Muscle of leg (tissue), 16 donors: ENCODE data around the gene SNX25. TPM values are rescaled to one million over a fixed set of nuclear protein-coding genes. Genes with fewer than 3 reads are reported as not detected.

Experiments
- DNase-seq: peaks from one replicate; pipeline ENCODE4 v3.0.0; 2013
- H3K27ac ChIP-seq: one replicate; pipeline ENCODE4 v1.5.1; 2013; ENCODE audit warnings: mild to moderate bottlenecking, low read length, control low read depth
- H3K27me3 ChIP-seq: one replicate; pipeline ENCODE4 v1.6.1; 2013; ENCODE audit warnings: low read length; ENCODE audit not compliant: control insufficient read depth, insufficient read depth
- H3K36me3 ChIP-seq: one replicate; pipeline ENCODE4 v1.6.1; 2013; ENCODE audit warnings: low read length; ENCODE audit not compliant: control insufficient read depth, insufficient read depth
- H3K4me1 ChIP-seq: one replicate; pipeline ENCODE4 v1.6.1; 2013; ENCODE audit warnings: low read length; ENCODE audit not compliant: control insufficient read depth, insufficient read depth
- H3K4me3 ChIP-seq: one replicate; pipeline ENCODE4 v1.5.1; 2013; ENCODE audit warnings: low read length, control low read depth
- H3K9me3 ChIP-seq: replicated peaks from 2 replicates; pipeline ENCODE4 v1.6.1; 2013; ENCODE audit warnings: low read depth, low read length; ENCODE audit not compliant: control insufficient read depth
- WGBS: methylation state at CpG from one replicate; pipeline ENCODE4 v1.1.5; 2013; ENCODE audit warnings: missing lambda C conversion rate; ENCODE audit not compliant: insufficient coverage; 5-methylcytosine and 5-hydroxymethylcytosine counted together
- long read RNA-seq, 11 donors: transcript quantifications; one replicate each; lab custom pipeline, GENCODE V29; 2026
- polyA plus RNA-seq, 8 donors: library from polyadenylated mRNA; unstranded; fragments of 120-200 nt; gene quantifications; one replicate each; pipeline versions ENCODE4 v1.2.1 to v1.2.3, GENCODE V29; 2013; ENCODE audit warnings: inconsistent platforms in 1 of 8, low replicate concordance in 1 of 8; ENCODE audit not compliant: insufficient read length in 8 of 8, insufficient read depth in 1 of 8
- total RNA-seq: library from RNA; stranded (reverse); fragments of 120-200 nt; gene quantifications from one replicate; pipeline ENCODE4 v1.2.4, GENCODE V29; 2013

Gene SNX25
- total RNA-seq, result 14.6 TPM
- 1 to 10 TPM; 7.0 to 9.4 (median 8.0) TPM for polyA plus RNA-seq
- long read RNA-seq, donor 1, result 0 reads
- long read RNA-seq, donor 2, result 0 reads
- long read RNA-seq, donor 3, result 0 reads
- long read RNA-seq, donor 4, result 0 reads
- long read RNA-seq, donor 5, partial matches to known transcripts, result 0 of 3 reads
- long read RNA-seq, donor 5, other reads (novel, unspliced or antisense), result 0 of 3 reads
- long read RNA-seq, donor 6, partial matches to known transcripts, result 0 of 2 reads
- long read RNA-seq, donor 6, other reads (novel, unspliced or antisense), result 0 of 2 reads
- long read RNA-seq, donor 7, partial matches to known transcripts, result 0 of 2 reads
- long read RNA-seq, donor 7, other reads (novel, unspliced or antisense), result 0 of 2 reads
- long read RNA-seq, donor 8, result 0 reads
- long read RNA-seq, donor 9, result 0 reads
- long read RNA-seq, donor 10, partial matches to known transcripts, result 0 of 1 reads
- long read RNA-seq, donor 10, other reads (novel, unspliced or antisense), result 0 of 1 reads
- long read RNA-seq, donor 11, partial matches to known transcripts, result 0 of 1 reads
- long read RNA-seq, donor 11, other reads (novel, unspliced or antisense), result 0 of 1 reads

DNA sequence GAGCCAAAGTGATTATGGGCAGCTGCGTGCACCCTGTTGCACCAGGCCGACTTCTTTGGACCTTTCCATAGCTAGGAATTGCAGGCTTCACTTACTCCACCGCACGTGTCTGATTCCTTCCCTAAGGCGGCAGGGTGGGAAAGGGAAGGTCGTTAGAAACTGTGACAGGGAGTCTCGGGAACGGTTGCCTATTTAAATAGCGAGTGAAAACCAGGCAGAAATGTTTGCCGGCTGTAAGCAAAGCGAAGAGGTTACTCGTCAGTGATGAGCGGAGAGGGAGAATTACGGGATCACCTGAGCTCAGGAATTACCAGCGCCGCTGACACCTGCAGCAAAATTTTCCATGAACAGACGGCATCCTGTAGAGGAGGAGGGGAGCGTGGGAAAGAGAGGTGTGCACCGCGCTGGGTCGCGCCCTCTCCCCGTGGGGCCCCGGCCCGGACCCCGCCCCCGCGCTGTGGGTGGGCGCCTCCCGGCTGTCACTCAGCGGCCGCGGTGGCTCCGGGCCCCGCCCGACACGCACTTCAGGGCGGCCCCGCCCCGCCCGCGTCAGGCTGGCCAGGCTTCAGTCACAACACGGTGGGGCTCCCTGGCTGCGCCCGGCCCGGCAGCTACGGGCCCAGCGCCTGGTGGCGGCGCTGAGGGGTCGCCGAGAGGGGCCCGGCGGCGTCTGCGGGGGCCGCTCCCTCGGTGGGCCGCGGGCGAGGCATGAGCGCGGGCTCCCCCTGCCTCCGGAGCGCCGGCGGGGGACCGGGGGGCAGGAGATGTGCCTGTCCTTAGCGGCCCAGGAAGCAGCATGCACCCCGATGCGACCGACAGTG, at the start of gene SNX25:
SNX25 (plus strand) TSS at position 568 of the 821 bp plus-strand sequence; CDS start at position 797, 229 bp downstream.
- no peaks in the 10 kb centered on the region for H3K9me3 ChIP-seq
- H3K4me3 ChIP-seq, result peak within 1 kb of the TSS; percentile 69
- H3K36me3 ChIP-seq, result no peaks in the 10 kb centered on the region
- peaks cover 12% of the 10 kb centered on the region for H3K4me1 ChIP-seq
- peaks cover 8% of the 10 kb centered on the region for H3K27me3 ChIP-seq
- peak; percentile 88 for DNase-seq
- WGBS, result under 1% methylated on average over 68 of the region's 72 CpGs
- peak within 1 kb of the TSS; percentile 82 for H3K27ac ChIP-seq

GRCh38 chr4:185165605-185166063, 43.8 kb upstream of the SNX25 start:
- no peak overlapping the region for H3K27ac ChIP-seq
- peak; percentile 36 for DNase-seq
- WGBS, result 57% methylated on average over 1 of the region's 2 CpGs
- H3K4me3 ChIP-seq, result no peak overlapping the region
- H3K9me3 ChIP-seq, result no peaks in the 10 kb centered on the region
- H3K27me3 ChIP-seq, result no peaks in the 10 kb centered on the region
- H3K36me3 ChIP-seq, result peaks cover 13% of the 10 kb centered on the region
- no peaks in the 10 kb centered on the region for H3K4me1 ChIP-seq

- 100% methylated on average over 1 of the region's 9 CpGs for WGBS
- H3K4me3 ChIP-seq, result no peak overlapping the region
- H3K27me3 ChIP-seq, result no peaks in the 10 kb centered on the region
- no peak for DNase-seq
- H3K27ac ChIP-seq, result no peak overlapping the region
- peaks cover 11% of the 10 kb centered on the region for H3K36me3 ChIP-seq
- no peaks in the 10 kb centered on the region for H3K4me1 ChIP-seq
- H3K9me3 ChIP-seq, result no peaks in the 10 kb centered on the region
These were observed 42.2 kb upstream of the SNX25 start for GRCh38 chr4:185167234-185167633.

- no peak for DNase-seq
- WGBS, result 86% methylated on average over 1 of the region's 2 CpGs
- Histone ChIP-seq H3K9me3 (no peaks in the 10 kb centered on the region), H3K4me1 (no peaks in the 10 kb centered on the region), H3K4me3 (no peak overlapping the region), H3K27me3 (no peaks in the 10 kb centered on the region), H3K27ac (no peak overlapping the region), H3K36me3 (peaks cover 7% of the 10 kb centered on the region)
These were observed 37.9 kb upstream of the SNX25 start for GRCh38 chr4:185171373-185172071.

GRCh38 chr4:185179488-185179887, 29.9 kb upstream of the SNX25 start:
- no peaks in the 10 kb centered on the region for H3K27me3 ChIP-seq
- no peaks in the 10 kb centered on the region for H3K36me3 ChIP-seq
- H3K4me1 ChIP-seq, result no peaks in the 10 kb centered on the region
- no peak overlapping the region for H3K4me3 ChIP-seq
- H3K9me3 ChIP-seq, result no peaks in the 10 kb centered on the region
- no peak overlapping the region for H3K27ac ChIP-seq
- no peak for DNase-seq
- 100% methylated on average over 1 of the region's 3 CpGs for WGBS

- WGBS, result no CpG with 5 or more reads among the region's 2 CpGs
- Histone ChIP-seq H3K4me1 (no peaks in the 10 kb centered on the region), H3K4me3 (no peak overlapping the region), H3K27ac (no peak overlapping the region), H3K27me3 (no peaks in the 10 kb centered on the region), H3K36me3 (no peaks in the 10 kb centered on the region), H3K9me3 (no peaks in the 10 kb centered on the region)
- DNase-seq, result no peak
These were observed 27.2 kb upstream of the SNX25 start for GRCh38 chr4:185182239-185182638.

GRCh38 chr4:185183622-185184281, 25.6 kb upstream of the SNX25 start:
- Histone ChIP-seq H3K27me3 (no peaks in the 10 kb centered on the region), H3K4me3 (no peak overlapping the region), H3K4me1 (no peaks in the 10 kb centered on the region), H3K27ac (no peak overlapping the region), H3K9me3 (no peaks in the 10 kb centered on the region), H3K36me3 (peaks cover under 1% of the 10 kb centered on the region)
- peak; percentile 95 for DNase-seq
- 39% methylated on average over 3 of the region's 6 CpGs for WGBS

- no CpG with 5 or more reads among the region's 3 CpGs for WGBS
- H3K4me3 ChIP-seq, result no peak overlapping the region
- H3K36me3 ChIP-seq, result peaks cover 3% of the 10 kb centered on the region
These were observed 22.6 kb upstream of the SNX25 start for GRCh38 chr4:185186769-185187168.

GRCh38 chr4:185189606-185190305, 19.6 kb upstream of the SNX25 start:
- Histone ChIP-seq H3K36me3 (peaks cover 6% of the 10 kb centered on the region), H3K9me3 (no peaks in the 10 kb centered on the region), H3K4me1 (no peaks in the 10 kb centered on the region), H3K27ac (no peak overlapping the region), H3K4me3 (no peak overlapping the region), H3K27me3 (no peaks in the 10 kb centered on the region)
- no CpG with 5 or more reads among the region's 4 CpGs for WGBS
- DNase-seq, result no peak

More at GRCh38 chr4:185186769-185187168, 22.6 kb upstream of the SNX25 start:
- no peaks in the 10 kb centered on the region for H3K9me3 ChIP-seq
- H3K27ac ChIP-seq, result no peak overlapping the region
- no peak for DNase-seq
- H3K27me3 ChIP-seq, result no peaks in the 10 kb centered on the region
- H3K4me1 ChIP-seq, result no peaks in the 10 kb centered on the region
